ENCODE data around the gene PCDH15.

GRCh38 chr10:53754596-53755250 is 1046.3 kb downstream of the PCDH15 start:
- TF ChIP-seq CTCF (IDR thresholded peaks at IDR 0.05; ENCODE audit: insufficient read depth, low read depth, low read length) (no peak), EZH2 (IDR thresholded peaks at IDR 0.05; ENCODE audit: insufficient read depth, low read length) (no peak)
